IMR-90 (cell line): ENCODE measurements around the gene NDUFB3. TPM values are rescaled to one million over a fixed set of nuclear protein-coding genes. Genes with fewer than 3 reads are reported as not detected.

Experiments
- ATAC-seq: fragments of 200-7000 bp; cut with Tn5 transposase; 2 replicates; pipeline ENCODE4 v1.9.1; 2020; ENCODE audit warnings: low read depth, mild to moderate bottlenecking, moderate library complexity
- BruUV-seq: library from RNA; stranded (reverse); fragments of 400-500 nt; replicated peaks from 2 replicates; lab custom pipeline; 2021; lab: Mats Ljungman, UMichigan
- CTCF ChIA-PET: fragments of 300-600 bp; formaldehyde crosslinking; extraction: SDS; loops from one replicate; lab custom pipeline; 2021; ENCODE audit warnings: antibody characterized with exemption; lab: Yijun Ruan, JAX
- POLR2A ChIA-PET: fragments of 300-600 bp; sonication (Branson Sonifier 250); formaldehyde crosslinking; loops from one replicate; lab custom pipeline; 2022; ENCODE audit warnings: antibody characterized with exemption; ENCODE audit not compliant: unreplicated experiment; lab: Charles Lee
- DNase-seq: peaks from one replicate; pipeline ENCODE4 v3.0.0; 2013
- H2AFZ ChIP-seq: replicated peaks from 2 replicates; pipeline ENCODE3; 2013; ENCODE audit warnings: low read length, mild to moderate bottlenecking; ENCODE audit not compliant: poor library complexity
- H2AK5ac ChIP-seq: 2 replicates; pipeline ENCODE4 v1.6.1; 2013; ENCODE audit warnings: low read depth, low read length, inconsistent platforms
- H2AK9ac ChIP-seq: replicated peaks from 2 replicates; pipeline ENCODE3; 2013; ENCODE audit warnings: mild to moderate bottlenecking, low read depth, low read length, moderate library complexity; ENCODE audit not compliant: poor library complexity
- H2BK120ac ChIP-seq: 2 replicates; pipeline ENCODE4 v1.6.1; 2013; ENCODE audit warnings: low read depth, low read length, inconsistent platforms
- H2BK15ac ChIP-seq: 3 replicates; pipeline ENCODE4 v1.6.1; 2013; ENCODE audit warnings: low read depth, low read length, inconsistent platforms
- H2BK20ac ChIP-seq: 2 replicates; pipeline ENCODE4 v1.6.1; 2013; ENCODE audit warnings: low read depth, mild to moderate bottlenecking, inconsistent platforms, low read length, moderate library complexity
- H2BK5ac ChIP-seq: 2 replicates; pipeline ENCODE4 v1.6.1; 2013; ENCODE audit warnings: mild to moderate bottlenecking, low read depth, low read length, inconsistent platforms; ENCODE audit not compliant: poor library complexity, severe bottlenecking
- H3K14ac ChIP-seq: replicated peaks from 2 replicates; pipeline ENCODE4 v1.6.1; 2013; ENCODE audit warnings: low read depth, low read length, inconsistent platforms
- H3K18ac ChIP-seq: 2 replicates; pipeline ENCODE4 v1.6.1; 2013; ENCODE audit warnings: low read depth, low read length, control low read depth
- H3K23ac ChIP-seq: 2 replicates; pipeline ENCODE4 v1.6.1; 2013; ENCODE audit warnings: low read depth, low read length, inconsistent platforms
- H3K27ac ChIP-seq: 2 replicates; pipeline ENCODE4 v1.5.1; 2013; ENCODE audit warnings: mild to moderate bottlenecking, control low read depth, low read length; ENCODE audit not compliant: insufficient read depth
- H3K27me3 ChIP-seq: 2 replicates; pipeline ENCODE4 v1.6.1; 2013; ENCODE audit warnings: low read length; ENCODE audit not compliant: control insufficient read depth, insufficient read depth
- H3K36me3 ChIP-seq: 2 replicates; pipeline ENCODE4 v1.6.1; 2013; ENCODE audit warnings: low read length, mixed read lengths; ENCODE audit not compliant: control insufficient read depth, insufficient read depth
- H3K4ac ChIP-seq: 2 replicates; pipeline ENCODE4 v1.6.1; 2013; ENCODE audit warnings: low read depth, low read length, inconsistent platforms
- H3K4me1 ChIP-seq: 2 replicates; pipeline ENCODE4 v1.6.1; 2013; ENCODE audit warnings: low read length, mixed read lengths; ENCODE audit not compliant: control insufficient read depth, insufficient read depth
- H3K4me2 ChIP-seq: 2 replicates; pipeline ENCODE4 v1.6.1; 2013; ENCODE audit warnings: low read depth, mild to moderate bottlenecking, control low read depth, low read length, moderate library complexity
- H3K4me3 ChIP-seq: 2 replicates; pipeline ENCODE4 v1.5.1; 2013; ENCODE audit warnings: low read depth, mild to moderate bottlenecking, control low read depth, low read length, moderate library complexity; ENCODE audit not compliant: insufficient read depth
- H3K56ac ChIP-seq: 2 replicates; pipeline ENCODE4 v1.6.1; 2013; ENCODE audit warnings: low read length, inconsistent platforms; ENCODE audit not compliant: insufficient read depth; ENCODE audit errors: extremely low read depth
- H3K79me1 ChIP-seq, 2 experiments: 2 replicates each; pipeline ENCODE4 v1.6.1; 2013; ENCODE audit warnings: low read length in 2 of 2, inconsistent platforms in 1 of 2, low read depth in 1 of 2
- H3K9ac ChIP-seq: 2 replicates; pipeline ENCODE4 v1.6.1; 2013; ENCODE audit warnings: low read depth, low read length, control low read depth
- H3K9me1 ChIP-seq: 2 replicates; pipeline ENCODE4 v1.6.1; 2013; ENCODE audit warnings: low read length, inconsistent platforms; ENCODE audit not compliant: insufficient read depth
- H3K9me3 ChIP-seq: 2 replicates; pipeline ENCODE4 v1.6.1; 2013; ENCODE audit warnings: low read length; ENCODE audit not compliant: control insufficient read depth, insufficient read depth
- H4K20me1 ChIP-seq: 2 replicates; pipeline ENCODE4 v1.6.1; 2013; ENCODE audit warnings: low read length, inconsistent platforms; ENCODE audit not compliant: insufficient read depth
- H4K5ac ChIP-seq: 2 replicates; pipeline ENCODE4 v1.6.1; 2013; ENCODE audit warnings: mild to moderate bottlenecking, low read depth, low read length, control low read depth
- H4K8ac ChIP-seq, 2 experiments: 2 replicates each; pipeline ENCODE4 v1.6.1; 2013; ENCODE audit warnings: low read depth in 2 of 2, low read length in 2 of 2, control low read depth in 1 of 2, inconsistent platforms in 1 of 2
- H4K91ac ChIP-seq: 2 replicates; pipeline ENCODE4 v1.6.1; 2013; ENCODE audit warnings: low read depth, low read length, inconsistent platforms; ENCODE audit not compliant: insufficient read depth
- BHLHE40 ChIP-seq: fragments of 150-350 bp; IDR thresholded peaks from 2 replicates; pipeline ENCODE4 v1.6.1; 2016; ENCODE audit warnings: mild to moderate bottlenecking, low read depth, low read length
- RAD21 ChIP-seq: IDR thresholded peaks from 2 replicates; pipeline ENCODE4 v1.6.1; 2012; ENCODE audit warnings: low read length, improper control_type of control experiment
- WGBS, 2 experiments: methylation state at CpG; one replicate each; pipeline versions ENCODE4 v1.1.5 to v1.1.7; 2013; ENCODE audit warnings: missing lambda C conversion rate in 2 of 2; ENCODE audit not compliant: insufficient read length in 1 of 2; ENCODE audit errors: extremely low coverage in 2 of 2; 5-methylcytosine and 5-hydroxymethylcytosine counted together
- dilution Hi-C: fragments of 300-500 bp; cut with HindIII; formaldehyde crosslinking; loops from one replicate; pipeline ENCODE4 v1.14.3; 2018; ENCODE audit warnings: low sequenced_read_pairs; ENCODE audit not compliant: unreplicated experiment
- in situ Hi-C: fragments of 300-500 bp; cut with MboI; formaldehyde crosslinking; loops from 3 replicates; pipeline ENCODE4 v1.14.3; 2019; ENCODE audit warnings: low sequenced_read_pairs, inconsistent platforms, mixed read lengths
- intact Hi-C: fragments of 100-400 bp; cut with micrococcal nuclease; formaldehyde crosslinking; loops from 2 replicates; pipeline ENCODE4 v1.10.0; 2022
- polyA plus RNA-seq, 3 experiments: library from polyadenylated mRNA; depleted of rRNA; stranded (reverse); fragments of >200 nt; gene quantifications; 2 replicates each; pipeline ENCODE4 v1.2.3, GENCODE V29; 2012; ENCODE audit warnings: low replicate concordance in 1 of 3
- total RNA-seq: library from RNA; depleted of rRNA; stranded (reverse); fragments of >200 nt; gene quantifications from 2 replicates; pipeline ENCODE4 v1.2.3, GENCODE V29; 2012

Gene NDUFB3
- total and polyA plus RNA-seq, 2 of the 4 experiments (the other 2 are of a cell fraction): 41.0 to 98.7 TPM

DNA sequence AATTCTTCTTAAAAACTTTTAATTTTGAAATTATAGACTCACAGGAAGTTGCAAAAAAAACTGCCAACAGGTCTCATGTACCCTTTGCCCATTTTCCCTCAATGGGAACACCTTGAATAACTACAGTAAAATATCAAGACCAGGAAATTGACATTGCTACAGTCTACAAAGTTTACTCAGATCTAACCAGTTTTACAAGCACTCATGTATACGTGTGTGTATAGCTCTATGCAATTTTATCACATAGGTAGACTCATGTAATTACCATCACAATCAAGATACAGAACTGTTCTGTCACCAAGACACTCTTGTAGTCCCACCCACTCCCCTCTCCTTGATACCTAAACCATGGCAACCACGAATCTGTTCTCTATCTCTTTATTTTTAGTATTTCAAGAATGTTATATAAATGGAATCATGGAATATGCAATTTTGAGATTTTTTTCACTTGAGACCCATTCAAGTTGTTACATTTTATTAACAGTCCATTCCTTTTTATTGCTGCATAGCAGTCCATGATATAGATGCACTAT is 6.9 kb upstream of the NDUFB3 start:
- no peak overlapping the region for H3K27ac ChIP-seq
- no peak overlapping the region for H4K91ac ChIP-seq
- H3K56ac ChIP-seq: no peak overlapping the region
- H4K5ac ChIP-seq: no peak overlapping the region
- ChIA-PET POLR2A (no interaction called here), CTCF (no interaction called here)
- no peak for TF ChIP-seq BHLHE40
- no peak for TF ChIP-seq RAD21
- peaks cover 9 to 45% of the 10 kb centered on the region in 2 experiments; a peak in 3 of 4 replicates for H3K79me1 ChIP-seq
- H3K23ac ChIP-seq: no peak overlapping the region
- H3K14ac ChIP-seq: no peak overlapping the region
- in situ Hi-C loops: loop anchor here (5.0 kb wide), 1 partner anchor 158 kb away; no protein-coding TSS in a partner anchor
- H3K27me3 ChIP-seq: no peaks in the 10 kb centered on the region
- no peak overlapping the region for H2AK9ac ChIP-seq
- no peak overlapping the region for H3K4ac ChIP-seq
- H3K4me2 ChIP-seq: no peak overlapping the region
- no CpG with 5 or more reads among the region's 2 CpGs for WGBS, 2 experiments
- no peaks in the 10 kb centered on the region for H3K36me3 ChIP-seq
- no peak overlapping the region for H3K4me3 ChIP-seq
- no TSS peak for BruUV-seq
- no peak overlapping the region for H4K8ac ChIP-seq
- no peak for DNase-seq
- no peak overlapping the region for H2BK20ac ChIP-seq
- dilution Hi-C loops: no loop called here
- no peak overlapping the region for H2BK15ac ChIP-seq
- ATAC-seq: no peak
- H3K9me1 ChIP-seq: no peaks in the 10 kb centered on the region
- no peak overlapping the region for H3K18ac ChIP-seq
- H3K9ac ChIP-seq: no peak overlapping the region
- H4K20me1 ChIP-seq: peaks cover 10% of the 10 kb centered on the region; the same call in 1 of the 2 replicates
- no peaks in the 10 kb centered on the region for H3K9me3 ChIP-seq
- no peak overlapping the region for H2BK120ac ChIP-seq
- H2AFZ ChIP-seq: no peak overlapping the region
- intact Hi-C loops: loop anchor here (5.0 kb wide), 1 partner anchor 103 kb away; the partner anchor contains the start of gene ORC2
- H3K4me1 ChIP-seq: no peaks in the 10 kb centered on the region
- no peak overlapping the region for H2BK5ac ChIP-seq
- H2AK5ac ChIP-seq: no peak overlapping the region
